WTC11 (cell line): ENCODE data around the gene CRYZ. TPM values are rescaled to one million over a fixed set of nuclear protein-coding genes. Genes with fewer than 3 reads are reported as not detected.

ENCODE experiments used
- ATAC-seq: fragments of 200-7000 bp; cut with Tn5 transposase; 2 replicates; pipeline ENCODE4 v1.10.0; 2021; ENCODE audit warnings: mild to moderate bottlenecking, moderate library complexity
- CTCF ChIA-PET: fragments of 300-600 bp; sonication (Branson Sonifier 250); formaldehyde crosslinking; loops from one replicate; lab custom pipeline; 2021; ENCODE audit warnings: antibody characterized with exemption; lab: Charles Lee
- POLR2A ChIA-PET: fragments of 350-600 bp; sonication (Branson Sonifier 250); formaldehyde crosslinking; loops from one replicate; lab custom pipeline; 2021; ENCODE audit warnings: antibody characterized with exemption; lab: Charles Lee
- DNase-seq: peaks from one replicate; pipeline ENCODE4 v3.0.0; 2021; ENCODE audit warnings: low spot score
- H3K27ac Mint-ChIP-seq: 2 replicates; pipeline ENCODE4 v1.8.0; 2021; ENCODE audit warnings: mixed read lengths
- H3K27me3 Mint-ChIP-seq: 2 replicates; pipeline ENCODE4 v1.8.0; 2021; ENCODE audit warnings: low read depth, mild to moderate bottlenecking, moderate library complexity, mixed read lengths
- H3K36me3 Mint-ChIP-seq: 2 replicates; pipeline ENCODE4 v1.8.0; 2021; ENCODE audit warnings: mixed read lengths
- H3K4me1 Mint-ChIP-seq: 2 replicates; pipeline ENCODE4 v1.8.0; 2022; ENCODE audit warnings: mixed read lengths
- H3K4me3 Mint-ChIP-seq: 2 replicates; pipeline ENCODE4 v1.8.0; 2021; ENCODE audit warnings: mild to moderate bottlenecking, moderate library complexity, mixed read lengths
- H3K9me3 Mint-ChIP-seq: 2 replicates; pipeline ENCODE4 v1.8.0; 2021; ENCODE audit warnings: mixed read lengths
- ELF4 ChIP-seq: sonication (generic); formaldehyde crosslinking; IDR thresholded peaks from 2 replicates; pipeline ENCODE4 v1.8.1; 2022; ENCODE audit warnings: low read depth, mild to moderate bottlenecking, moderate library complexity, missing genetic modification reagents
- EMX1 ChIP-seq: fragments of 250-450 bp; sonication (Bioruptor Pico); IDR thresholded peaks from 2 replicates; pipeline ENCODE4 v1.8.0; 2021; ENCODE audit warnings: mild to moderate bottlenecking
- ESRRA ChIP-seq: sonication (generic); formaldehyde crosslinking; IDR thresholded peaks from 2 replicates; pipeline ENCODE4 v1.8.1; 2022; ENCODE audit warnings: mild to moderate bottlenecking, missing genetic modification reagents, borderline replicate concordance
- FOXJ3 ChIP-seq: sonication (generic); formaldehyde crosslinking; IDR thresholded peaks from 2 replicates; pipeline ENCODE4 v1.9.0; 2021; ENCODE audit warnings: missing genetic modification reagents, mild to moderate bottlenecking, borderline replicate concordance
- FOXK1 ChIP-seq: sonication (generic); formaldehyde crosslinking; IDR thresholded peaks from 2 replicates; pipeline ENCODE4 v1.8.0; 2022; ENCODE audit warnings: mild to moderate bottlenecking, moderate library complexity, missing genetic modification reagents
- GABPB1 ChIP-seq: sonication (generic); formaldehyde crosslinking; IDR thresholded peaks from 2 replicates; pipeline ENCODE4 v1.8.1; 2023; ENCODE audit warnings: mild to moderate bottlenecking, missing genetic modification reagents
- IRF2 ChIP-seq: sonication (generic); formaldehyde crosslinking; IDR thresholded peaks from 2 replicates; pipeline ENCODE4 v1.8.0; 2022; ENCODE audit warnings: low read depth, missing genetic modification reagents, borderline replicate concordance
- JAZF1 ChIP-seq: fragments of 250-450 bp; sonication (Bioruptor Pico); IDR thresholded peaks from 2 replicates; pipeline ENCODE4 v1.9.0; 2021; ENCODE audit warnings: moderate library complexity, mild to moderate bottlenecking, inconsistent platforms
- MXD4 ChIP-seq: fragments of 250-450 bp; sonication (Bioruptor Pico); IDR thresholded peaks from 2 replicates; pipeline ENCODE4 v1.8.0; 2021; ENCODE audit warnings: mild to moderate bottlenecking, moderate library complexity, borderline replicate concordance
- NFATC4 ChIP-seq: fragments of 250-450 bp; sonication (Bioruptor Pico); IDR thresholded peaks from 2 replicates; pipeline ENCODE4 v1.9.0; 2021; ENCODE audit warnings: mild to moderate bottlenecking
- NFE2L1 ChIP-seq: sonication (generic); formaldehyde crosslinking; IDR thresholded peaks from 2 replicates; pipeline ENCODE4 v1.8.1; 2023; ENCODE audit warnings: missing genetic modification reagents
- NR1H2 ChIP-seq: sonication (generic); formaldehyde crosslinking; IDR thresholded peaks from 2 replicates; pipeline ENCODE4 v1.9.0; 2021; ENCODE audit warnings: mild to moderate bottlenecking, moderate library complexity, missing genetic modification reagents
- OVOL2 ChIP-seq: fragments of 250-450 bp; sonication (Bioruptor Pico); IDR thresholded peaks from 2 replicates; pipeline ENCODE4 v1.9.0; 2021; ENCODE audit warnings: mild to moderate bottlenecking, borderline replicate concordance
- RELA ChIP-seq: sonication (generic); formaldehyde crosslinking; IDR thresholded peaks from 2 replicates; pipeline ENCODE4 v1.8.1; 2022; ENCODE audit warnings: missing genetic modification reagents, mild to moderate bottlenecking, borderline replicate concordance
- RORB ChIP-seq: fragments of 250-450 bp; sonication (Bioruptor Pico); IDR thresholded peaks from 2 replicates; pipeline ENCODE4 v1.9.0; 2021; ENCODE audit warnings: mild to moderate bottlenecking
- SP1 ChIP-seq: sonication (generic); formaldehyde crosslinking; conservative IDR thresholded peaks from 2 replicates; pipeline ENCODE4 v1.8.1; 2022; ENCODE audit warnings: missing genetic modification reagents
- TEAD1 ChIP-seq: sonication (generic); formaldehyde crosslinking; IDR thresholded peaks from 2 replicates; pipeline ENCODE4 v1.8.0; 2022; ENCODE audit warnings: mild to moderate bottlenecking, missing genetic modification reagents
- TP53 ChIP-seq: sonication (generic); formaldehyde crosslinking; IDR thresholded peaks from 2 replicates; pipeline ENCODE4 v1.8.1; 2023; ENCODE audit warnings: mild to moderate bottlenecking, missing genetic modification reagents
- ZNF232 ChIP-seq: sonication (generic); formaldehyde crosslinking; IDR thresholded peaks from 2 replicates; pipeline ENCODE4 v1.8.0; 2022; ENCODE audit warnings: mild to moderate bottlenecking, missing genetic modification reagents
- ZNF263 ChIP-seq: sonication (generic); formaldehyde crosslinking; IDR thresholded peaks from 2 replicates; pipeline ENCODE4 v1.8.1; 2022; ENCODE audit warnings: low read depth, mild to moderate bottlenecking, moderate library complexity, missing genetic modification reagents
- ZSCAN18 ChIP-seq: fragments of 250-450 bp; sonication (Bioruptor Pico); IDR thresholded peaks from 2 replicates; pipeline ENCODE4 v2.1.2; 2022; ENCODE audit warnings: mild to moderate bottlenecking, moderate library complexity
- total RNA-seq: library from RNA; stranded (reverse); gene quantifications from 3 replicates; pipeline ENCODE4 v1.2.3, GENCODE V29; 2021
- TF ChIP-seq, protein P1 (sequence below): sonication (generic); formaldehyde crosslinking; IDR thresholded peaks from 2 replicates; pipeline ENCODE4 v1.8.1; 2023; ENCODE audit warnings: mild to moderate bottlenecking, missing genetic modification reagents
- TF ChIP-seq, protein P2 (sequence below): fragments of 250-450 bp; sonication (Bioruptor Pico); IDR thresholded peaks from 2 replicates; pipeline ENCODE4 v1.8.0; 2021; ENCODE audit warnings: mild to moderate bottlenecking
- TF ChIP-seq, protein P3 (sequence below): sonication (generic); formaldehyde crosslinking; IDR thresholded peaks from 2 replicates; pipeline ENCODE4 v1.8.1; 2023; ENCODE audit warnings: mild to moderate bottlenecking, missing genetic modification reagents
- TF ChIP-seq, protein P4 (sequence below): fragments of 250-450 bp; sonication (Bioruptor Pico); IDR thresholded peaks from 2 replicates; pipeline ENCODE4 v1.9.0; 2021; ENCODE audit warnings: moderate library complexity, mild to moderate bottlenecking, inconsistent platforms, borderline replicate concordance

Gene CRYZ
- total RNA-seq, 1 experiment from 2014 or later, result 42.2 TPM

GRCh38 chr1:74753104-74753503, 20.3 kb upstream of the CRYZ start:
- ATAC-seq (peak; percentile 74), DNase-seq (no peak)
- ChIA-PET POLR2A (no interaction called here), CTCF (interaction anchor here (1.9 kb wide), 1 partner anchor 14 kb away, joined by 6 read pairs; no protein-coding TSS in a partner anchor)
- TF ChIP-seq NR1H2 (no peak), GABPB1 (CRISPR knock-in tag) (no peak), ESRRA (no peak), FOXJ3 (CRISPR knock-in tag) (no peak), OVOL2 (no peak), MXD4 (CRISPR knock-in tag) (no peak), TP53 (CRISPR knock-in tag) (no peak)
- no peak overlapping the region for H3K4me3 Mint-ChIP-seq
- H3K27me3 Mint-ChIP-seq, result no peaks in the 10 kb centered on the region; the same call in 1 of the 2 replicates
- H3K4me1 Mint-ChIP-seq, result peaks cover 13% of the 10 kb centered on the region
- H3K36me3 Mint-ChIP-seq, result peaks cover 74% of the 10 kb centered on the region
- H3K27ac Mint-ChIP-seq, result peak overlapping the region; percentile 69
- peaks cover 30% of the 10 kb centered on the region for H3K9me3 Mint-ChIP-seq

DNA sequence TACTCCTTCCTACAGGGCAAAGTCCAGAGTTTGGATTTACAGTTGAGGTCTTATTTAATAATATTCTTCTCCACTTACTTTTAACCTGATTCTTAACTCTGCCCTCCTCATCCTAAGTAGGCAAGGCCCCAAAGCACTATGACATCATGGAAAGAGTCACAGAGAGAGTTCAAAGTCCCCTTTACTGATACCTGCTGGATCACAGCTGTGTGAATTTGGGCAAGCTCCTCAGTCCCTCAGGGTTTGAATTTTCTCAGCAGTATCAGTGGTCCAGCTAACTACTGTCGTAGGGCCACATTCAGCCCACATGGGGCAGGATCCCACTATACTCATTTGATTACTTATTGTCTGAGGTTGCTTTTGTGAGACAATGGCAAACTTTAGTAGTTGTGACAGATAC, 16.1 kb upstream of the CRYZ start:
- DNase-seq (no peak), ATAC-seq (no peak)
- peaks cover 13% of the 10 kb centered on the region for H3K4me1 Mint-ChIP-seq
- no peak overlapping the region; the same call in 1 of the 2 replicates for H3K27ac Mint-ChIP-seq
- CTCF ChIA-PET, result interaction anchor here (0.9 kb wide), 1 partner anchor 23 kb away, joined by 3 read pairs; no protein-coding TSS in a partner anchor
- TF ChIP-seq ELF4 (CRISPR knock-in tag) (no peak), IRF2 (CRISPR knock-in tag) (no peak), ZSCAN18 (CRISPR knock-in tag) (no peak), TEAD1 (CRISPR knock-in tag) (no peak), ZNF263 (no peak), NFE2L1 (no peak), NFATC4 (no peak), EMX1 (CRISPR knock-in tag) (no peak), JAZF1 (CRISPR knock-in tag) (no peak), FOXK1 (CRISPR knock-in tag) (no peak), OVOL2 (no peak), ZNF232 (CRISPR knock-in tag) (no peak), SP1 (CRISPR knock-in tag) (no peak), RELA (CRISPR knock-in tag) (no peak), RORB (CRISPR knock-in tag) (no peak), GABPB1 (CRISPR knock-in tag) (no peak)
- TF ChIP-seq, protein P1, sequence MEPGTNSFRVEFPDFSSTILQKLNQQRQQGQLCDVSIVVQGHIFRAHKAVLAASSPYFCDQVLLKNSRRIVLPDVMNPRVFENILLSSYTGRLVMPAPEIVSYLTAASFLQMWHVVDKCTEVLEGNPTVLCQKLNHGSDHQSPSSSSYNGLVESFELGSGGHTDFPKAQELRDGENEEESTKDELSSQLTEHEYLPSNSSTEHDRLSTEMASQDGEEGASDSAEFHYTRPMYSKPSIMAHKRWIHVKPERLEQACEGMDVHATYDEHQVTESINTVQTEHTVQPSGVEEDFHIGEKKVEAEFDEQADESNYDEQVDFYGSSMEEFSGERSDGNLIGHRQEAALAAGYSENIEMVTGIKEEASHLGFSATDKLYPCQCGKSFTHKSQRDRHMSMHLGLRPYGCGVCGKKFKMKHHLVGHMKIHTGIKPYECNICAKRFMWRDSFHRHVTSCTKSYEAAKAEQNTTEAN, result no peak
- TF ChIP-seq, protein P2, sequence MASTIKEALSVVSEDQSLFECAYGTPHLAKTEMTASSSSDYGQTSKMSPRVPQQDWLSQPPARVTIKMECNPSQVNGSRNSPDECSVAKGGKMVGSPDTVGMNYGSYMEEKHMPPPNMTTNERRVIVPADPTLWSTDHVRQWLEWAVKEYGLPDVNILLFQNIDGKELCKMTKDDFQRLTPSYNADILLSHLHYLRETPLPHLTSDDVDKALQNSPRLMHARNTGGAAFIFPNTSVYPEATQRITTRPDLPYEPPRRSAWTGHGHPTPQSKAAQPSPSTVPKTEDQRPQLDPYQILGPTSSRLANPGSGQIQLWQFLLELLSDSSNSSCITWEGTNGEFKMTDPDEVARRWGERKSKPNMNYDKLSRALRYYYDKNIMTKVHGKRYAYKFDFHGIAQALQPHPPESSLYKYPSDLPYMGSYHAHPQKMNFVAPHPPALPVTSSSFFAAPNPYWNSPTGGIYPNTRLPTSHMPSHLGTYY, result no peak
- TF ChIP-seq, protein P3, sequence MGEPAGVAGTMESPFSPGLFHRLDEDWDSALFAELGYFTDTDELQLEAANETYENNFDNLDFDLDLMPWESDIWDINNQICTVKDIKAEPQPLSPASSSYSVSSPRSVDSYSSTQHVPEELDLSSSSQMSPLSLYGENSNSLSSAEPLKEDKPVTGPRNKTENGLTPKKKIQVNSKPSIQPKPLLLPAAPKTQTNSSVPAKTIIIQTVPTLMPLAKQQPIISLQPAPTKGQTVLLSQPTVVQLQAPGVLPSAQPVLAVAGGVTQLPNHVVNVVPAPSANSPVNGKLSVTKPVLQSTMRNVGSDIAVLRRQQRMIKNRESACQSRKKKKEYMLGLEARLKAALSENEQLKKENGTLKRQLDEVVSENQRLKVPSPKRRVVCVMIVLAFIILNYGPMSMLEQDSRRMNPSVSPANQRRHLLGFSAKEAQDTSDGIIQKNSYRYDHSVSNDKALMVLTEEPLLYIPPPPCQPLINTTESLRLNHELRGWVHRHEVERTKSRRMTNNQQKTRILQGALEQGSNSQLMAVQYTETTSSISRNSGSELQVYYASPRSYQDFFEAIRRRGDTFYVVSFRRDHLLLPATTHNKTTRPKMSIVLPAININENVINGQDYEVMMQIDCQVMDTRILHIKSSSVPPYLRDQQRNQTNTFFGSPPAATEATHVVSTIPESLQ, result no peak
- TF ChIP-seq, protein P4, sequence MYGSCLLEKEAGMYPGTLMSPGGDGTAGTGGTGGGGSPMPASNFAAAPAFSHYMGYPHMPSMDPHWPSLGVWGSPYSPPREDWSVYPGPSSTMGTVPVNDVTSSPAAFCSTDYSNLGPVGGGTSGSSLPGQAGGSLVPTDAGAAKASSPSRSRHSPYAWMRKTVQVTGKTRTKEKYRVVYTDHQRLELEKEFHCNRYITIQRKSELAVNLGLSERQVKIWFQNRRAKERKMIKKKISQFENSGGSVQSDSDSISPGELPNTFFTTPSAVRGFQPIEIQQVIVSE (CRISPR knock-in tag), result no peak
- no peak overlapping the region for H3K4me3 Mint-ChIP-seq
- H3K9me3 Mint-ChIP-seq, result peaks cover 23% of the 10 kb centered on the region
- H3K36me3 Mint-ChIP-seq, result peaks cover 66% of the 10 kb centered on the region
- H3K27me3 Mint-ChIP-seq, result no peaks in the 10 kb centered on the region
- POLR2A ChIA-PET, result no interaction called here
